DMS153 treated with DMSO at 0.1 percent for 48 hours (cell line): Measurements from ENCODE around the gene KCNC4.

Experiments
- DNase-seq: peaks from one replicate; lab custom pipeline; 2025; ENCODE audit not compliant: unreplicated experiment; lab: John Stamatoyannopoulos, UW

The KCNC4 gene

DNA sequence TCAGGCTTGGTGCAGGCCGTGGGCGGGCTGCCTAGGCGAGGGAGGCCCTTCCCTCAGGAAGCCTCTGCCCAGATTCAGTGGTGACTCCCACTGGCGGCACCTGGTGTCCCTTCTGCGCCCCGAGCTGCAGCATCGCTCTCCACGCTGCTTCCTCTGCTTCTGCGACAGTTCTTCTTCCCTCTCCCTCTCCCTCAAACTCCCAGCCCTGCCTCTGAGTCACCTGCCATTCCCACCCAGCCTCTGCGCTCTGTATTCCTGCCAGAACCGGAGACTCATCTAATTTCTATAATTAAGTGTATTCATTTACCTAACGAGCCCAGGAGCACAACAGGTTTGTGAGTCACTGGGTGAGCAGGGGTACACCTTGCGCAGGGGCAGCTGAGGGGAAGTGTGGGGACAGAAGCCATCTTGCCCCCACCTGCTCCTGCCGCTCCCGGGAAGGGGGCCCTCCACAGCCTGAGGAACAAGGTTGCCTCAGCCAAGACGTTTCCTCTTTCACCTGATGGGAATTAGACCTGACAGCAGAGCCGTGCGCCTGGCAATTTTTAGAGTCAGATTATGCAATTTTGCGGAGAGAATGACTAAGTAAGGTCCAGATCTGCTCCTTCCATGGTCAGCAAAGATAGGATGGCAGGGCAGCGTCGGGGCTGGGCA lies 19.4 kb downstream of the KCNC4 start:
- no peak for DNase-seq

DNA sequence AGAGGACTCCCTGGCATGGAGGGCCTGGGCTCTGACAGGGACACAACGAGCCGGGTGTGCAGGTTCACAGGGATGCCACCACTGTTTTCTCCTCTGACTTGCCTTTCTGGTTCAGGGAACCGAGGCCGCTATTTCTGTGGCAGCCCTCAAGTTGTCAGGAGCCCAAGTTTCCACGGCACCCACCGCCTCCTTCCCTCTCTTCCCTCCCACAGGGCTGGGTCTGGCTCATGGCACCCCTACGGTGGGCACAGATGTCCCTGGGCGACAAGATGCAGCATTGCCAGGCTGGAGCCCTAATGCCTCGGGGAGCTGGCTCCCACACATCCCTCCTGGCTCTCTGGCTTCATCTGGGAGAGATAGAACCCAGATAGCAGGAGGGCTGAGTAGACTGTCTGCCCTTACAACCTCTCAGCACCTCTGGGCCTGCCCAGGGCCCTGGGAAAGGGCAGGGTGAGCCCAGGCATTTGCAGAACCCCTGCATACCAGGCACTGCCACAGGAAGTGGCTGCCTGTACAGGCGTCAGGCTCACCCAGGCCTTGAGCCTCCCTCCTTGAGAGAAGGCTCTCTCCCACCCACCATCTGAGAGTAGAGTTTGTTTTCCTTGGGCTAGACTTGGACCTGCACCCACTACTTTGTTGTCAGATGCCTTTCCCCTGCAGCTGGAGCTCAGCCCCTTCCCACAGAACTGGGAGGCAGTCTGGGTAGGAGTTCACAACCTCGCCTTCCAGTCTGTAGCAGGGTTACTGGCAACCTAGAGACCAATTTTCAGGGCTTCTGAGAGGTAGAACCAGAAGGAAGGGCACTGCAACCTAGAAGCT lies 20.5 kb downstream of the KCNC4 start:
- DNase-seq, result no peak

DNA sequence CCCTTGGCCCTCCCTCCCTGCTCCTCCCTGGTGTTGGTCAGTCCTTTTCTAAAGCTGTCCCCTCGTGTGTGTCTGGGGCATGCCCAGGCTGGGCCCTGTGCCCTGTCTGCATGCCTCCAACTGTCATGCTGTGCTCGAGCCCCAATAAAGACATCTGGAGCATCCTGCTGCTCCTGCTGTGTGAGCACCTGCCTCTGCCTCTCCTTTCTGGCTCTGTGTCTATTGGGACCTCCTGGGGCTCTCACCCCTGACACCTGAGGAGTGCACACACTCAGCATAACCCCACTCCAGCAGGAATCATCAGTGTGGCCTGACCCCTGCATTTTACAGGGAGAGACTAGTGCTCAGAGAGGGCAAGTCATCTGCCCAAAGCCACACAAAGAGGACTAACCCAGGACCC lies 23.7 kb downstream of the KCNC4 start:
- no peak for DNase-seq

GRCh38 chr1:110234691-110235090 lies 24.6 kb downstream of the KCNC4 start:
- no peak for DNase-seq

DNA sequence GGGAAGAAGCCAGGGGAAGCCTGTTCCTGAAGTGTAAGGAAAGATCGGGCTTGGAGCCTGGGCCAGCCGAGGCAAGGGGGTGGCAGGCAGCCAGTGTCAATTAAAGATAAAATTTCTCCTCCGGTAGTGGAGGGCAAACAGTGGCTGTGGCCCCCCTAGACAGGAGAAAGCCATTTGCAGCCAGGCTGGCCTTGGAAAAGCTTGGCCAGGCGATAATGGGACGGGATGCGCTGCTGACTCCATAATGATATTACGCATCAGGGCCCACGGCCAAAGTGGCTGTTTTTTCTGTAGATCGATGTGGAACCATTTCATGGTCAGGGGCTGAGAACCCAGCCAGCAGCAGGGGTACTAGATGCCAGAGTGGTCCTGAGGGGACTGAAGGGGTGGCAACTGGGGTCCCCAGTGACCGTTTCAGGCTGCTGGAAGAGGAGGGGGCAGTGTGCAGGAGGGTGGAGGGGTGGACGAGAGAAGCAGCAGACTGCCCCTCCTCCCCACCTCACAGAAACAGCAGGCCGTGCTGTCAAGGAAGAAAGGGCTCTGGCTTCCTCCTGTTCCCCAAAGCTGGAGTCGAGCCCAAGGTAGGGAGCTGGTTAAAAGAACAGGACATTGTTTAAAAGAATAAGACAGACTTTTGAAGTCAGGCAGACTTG lies 25.2 kb downstream of the KCNC4 start:
- DNase-seq, result no peak

DNA sequence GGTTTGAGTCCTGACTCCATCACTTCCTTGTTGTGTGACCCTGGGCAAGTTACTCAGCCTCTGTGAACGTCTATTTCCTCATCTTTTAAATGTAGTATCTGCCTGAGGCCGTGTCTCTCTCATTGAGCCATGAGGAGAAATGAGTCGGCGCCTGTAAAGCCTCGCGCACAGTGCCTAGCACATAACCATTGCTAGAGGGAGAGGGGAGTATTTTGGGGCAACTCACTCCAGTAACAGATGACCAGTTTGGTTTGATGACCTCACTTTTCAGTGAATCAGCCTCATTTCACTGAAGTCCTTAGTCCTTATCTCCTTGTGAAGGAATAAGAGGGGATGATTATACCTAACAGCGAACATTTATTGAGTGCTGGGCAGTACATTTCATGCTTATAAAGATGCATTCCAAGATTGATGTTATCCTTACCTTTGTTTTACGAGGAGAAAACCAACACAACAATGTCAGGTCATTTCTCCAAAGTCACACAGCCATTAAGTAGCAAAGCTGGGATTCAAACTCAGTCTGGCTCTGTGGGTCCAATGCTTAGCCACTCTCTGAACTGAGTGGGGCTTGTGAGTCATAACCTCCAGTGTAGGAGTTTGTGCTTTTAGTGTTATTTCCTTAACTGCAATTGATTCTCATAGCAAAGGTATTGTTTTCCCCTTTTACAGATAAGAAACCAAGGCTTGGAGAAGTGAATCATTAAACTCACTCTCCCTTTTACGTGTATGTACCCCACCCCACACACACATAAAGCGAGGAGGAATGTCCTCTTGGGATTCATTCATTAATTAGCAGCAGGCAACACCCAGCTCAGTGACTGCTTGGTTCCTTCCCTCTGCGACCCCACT lies 25.9 kb downstream of the KCNC4 start:
- no peak for DNase-seq

GRCh38 chr1:110237386-110238152 lies 27.5 kb downstream of the KCNC4 start:
- DNase-seq, result no peak

DNA sequence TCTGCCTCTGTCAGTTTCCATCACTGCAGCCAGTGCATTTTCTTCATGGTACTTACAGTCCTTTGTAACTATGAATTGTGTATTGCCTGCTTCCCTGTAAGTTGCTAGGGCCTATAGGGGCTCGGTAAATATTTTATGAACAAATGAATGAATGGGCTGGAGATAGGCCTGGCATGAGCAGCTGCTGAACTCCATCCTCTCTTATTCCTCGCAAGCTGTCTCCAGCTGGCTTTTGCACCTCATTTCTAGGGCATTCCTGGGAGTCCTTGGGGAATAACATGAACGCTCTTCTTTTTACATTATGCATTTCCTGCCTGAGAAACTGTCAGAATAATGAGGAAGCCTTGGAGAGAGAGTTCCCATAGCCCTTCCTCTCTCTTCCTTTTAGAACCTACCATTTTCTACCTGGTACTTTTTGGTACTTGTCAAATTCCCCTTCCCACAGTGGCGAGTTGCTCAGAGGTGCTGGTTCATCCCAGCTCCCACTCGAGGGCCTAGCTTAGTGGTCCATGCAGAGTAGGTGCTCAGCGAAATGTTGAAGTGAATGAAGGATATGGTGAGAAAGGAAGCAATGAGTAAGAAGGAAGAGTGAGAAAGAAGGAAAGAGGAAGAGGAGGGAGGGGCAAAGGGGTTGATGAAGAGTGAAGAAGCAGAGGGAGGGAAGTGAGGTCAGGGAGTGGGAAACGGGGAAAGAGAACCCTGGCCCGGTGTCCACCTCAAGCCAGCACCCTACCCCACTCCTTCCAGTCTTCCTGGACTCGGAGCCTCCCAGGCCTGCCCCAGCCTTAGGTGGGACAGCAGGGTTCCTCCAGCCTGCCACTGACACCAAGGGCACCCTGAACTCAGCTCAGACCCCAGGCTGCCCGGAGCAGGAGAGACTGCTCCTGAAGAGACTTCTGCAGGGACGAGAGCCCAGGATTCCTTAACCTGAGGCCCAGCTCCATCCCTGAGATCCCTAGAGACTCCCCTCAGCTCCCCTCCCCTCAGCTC lies 29.6 kb downstream of the KCNC4 start:
- DNase-seq, result no peak

DNA sequence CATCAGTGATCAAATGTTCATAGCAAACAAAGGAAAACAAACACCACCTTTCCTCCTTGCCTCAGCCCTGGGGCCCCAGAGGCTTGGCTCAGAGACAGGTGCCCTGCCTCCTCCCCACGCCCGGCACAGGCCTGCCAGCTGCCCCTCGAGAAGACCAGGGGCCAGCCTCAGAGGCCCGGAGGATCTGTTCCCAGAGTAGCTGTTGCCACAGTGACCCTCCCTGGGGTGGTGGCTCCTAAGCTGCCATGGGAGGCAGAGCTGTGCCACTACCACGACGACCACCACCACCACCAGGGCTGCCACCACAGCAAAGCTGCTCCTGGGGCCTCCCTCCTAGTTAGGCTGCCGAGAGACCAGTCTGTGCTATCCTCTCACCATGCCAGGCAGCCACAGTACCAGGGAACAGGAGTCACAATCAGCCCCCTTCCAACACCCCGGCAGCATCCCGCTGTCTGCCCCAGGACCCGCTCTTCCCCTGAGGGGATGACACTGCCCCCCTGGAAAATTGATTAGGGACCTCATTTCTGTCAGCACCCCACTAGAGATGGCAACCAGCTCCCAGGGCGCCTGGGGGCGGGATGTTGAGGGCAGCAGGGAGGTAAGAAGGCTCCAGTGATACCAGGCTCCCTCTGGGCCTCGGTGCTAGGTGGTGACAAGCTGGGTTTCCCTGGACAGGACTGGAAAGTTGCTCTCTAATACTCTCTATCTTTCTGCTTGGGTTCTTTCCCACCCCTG lies 30.5 kb downstream of the KCNC4 start:
- peak; percentile 26 for DNase-seq

DNA sequence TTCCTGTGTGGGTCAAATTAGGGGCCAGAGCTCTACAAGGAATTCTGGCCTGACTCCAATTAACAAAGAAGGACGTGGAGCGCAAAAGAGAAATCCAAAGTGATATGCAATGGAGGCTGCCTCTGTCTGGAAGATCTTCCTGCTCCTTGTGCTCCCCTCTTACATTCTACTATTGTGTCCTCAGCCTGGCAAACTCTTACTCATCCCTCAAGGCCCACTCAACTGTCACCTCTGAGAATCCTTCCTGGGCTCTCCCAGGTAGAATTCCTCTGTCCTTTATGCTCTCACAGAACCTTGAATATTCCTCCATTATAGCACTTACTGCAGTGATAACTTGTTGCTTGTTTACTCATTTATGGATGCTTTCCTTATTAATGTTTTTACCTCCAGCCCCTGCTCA lies 31.4 kb downstream of the KCNC4 start:
- DNase-seq, result no peak

DNA sequence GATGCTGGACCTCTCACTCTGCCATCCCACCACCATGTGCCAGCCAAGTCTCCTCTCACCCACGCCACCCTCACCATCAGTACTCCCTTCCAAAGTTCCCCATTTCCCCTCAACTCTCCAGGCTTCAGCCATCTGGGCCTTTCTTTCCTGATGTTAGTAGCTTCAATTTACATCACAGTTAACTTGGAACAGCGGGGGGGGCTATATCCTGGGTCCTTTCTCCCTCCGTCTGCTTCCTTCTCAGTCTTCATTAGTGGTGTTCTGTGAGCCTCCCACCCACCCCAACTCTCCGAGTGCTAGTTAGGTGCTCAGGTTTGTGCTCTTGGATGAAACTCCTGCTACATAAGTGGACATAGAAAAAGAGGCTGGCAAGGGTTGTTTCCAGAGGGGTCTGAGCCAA lies 31.9 kb downstream of the KCNC4 start:
- DNase-seq, result no peak

DNA sequence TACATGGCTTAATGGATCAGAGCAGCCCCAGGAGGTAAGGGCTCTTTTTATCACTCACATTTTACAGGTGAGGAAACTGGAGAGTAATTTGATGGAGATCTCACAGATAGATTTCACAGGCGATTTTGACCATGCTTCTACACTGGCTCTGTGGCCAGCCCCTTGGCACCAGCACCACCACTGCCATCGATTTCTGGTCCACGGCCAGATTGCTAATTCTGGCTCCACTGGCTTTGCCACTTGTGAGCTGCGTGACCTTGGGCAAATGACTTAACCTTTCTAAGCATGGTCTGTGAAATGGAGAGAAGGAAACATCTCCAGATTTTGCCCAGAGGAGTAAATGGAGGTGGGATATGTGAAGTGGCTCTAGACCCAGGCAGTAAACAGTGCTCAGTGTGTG lies 32.6 kb downstream of the KCNC4 start:
- no peak for DNase-seq

GRCh38 chr1:110243146-110243545 lies 33.0 kb downstream of the KCNC4 start:
- DNase-seq, result no peak

DNA sequence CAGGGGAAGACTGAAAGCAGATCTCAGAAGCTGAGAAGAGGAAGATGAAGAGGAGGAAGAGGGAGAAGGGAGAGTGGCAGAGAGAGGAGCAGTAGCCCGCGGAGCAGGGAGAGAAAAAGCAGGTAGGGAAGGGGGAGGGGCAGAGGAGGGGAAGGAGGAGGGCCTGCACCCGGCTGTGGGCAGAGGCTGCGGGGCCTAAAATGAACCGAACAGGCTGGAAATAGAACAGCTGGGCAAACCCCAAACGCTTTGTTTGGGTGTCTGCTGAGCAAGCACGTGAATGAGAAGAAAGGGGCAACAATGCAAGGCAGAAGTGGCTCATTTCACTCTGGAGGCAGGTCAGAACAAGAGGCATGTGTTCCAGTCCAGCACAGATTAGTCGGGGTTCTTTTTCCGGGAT lies 33.5 kb downstream of the KCNC4 start:
- peak; percentile 58 for DNase-seq

DNA sequence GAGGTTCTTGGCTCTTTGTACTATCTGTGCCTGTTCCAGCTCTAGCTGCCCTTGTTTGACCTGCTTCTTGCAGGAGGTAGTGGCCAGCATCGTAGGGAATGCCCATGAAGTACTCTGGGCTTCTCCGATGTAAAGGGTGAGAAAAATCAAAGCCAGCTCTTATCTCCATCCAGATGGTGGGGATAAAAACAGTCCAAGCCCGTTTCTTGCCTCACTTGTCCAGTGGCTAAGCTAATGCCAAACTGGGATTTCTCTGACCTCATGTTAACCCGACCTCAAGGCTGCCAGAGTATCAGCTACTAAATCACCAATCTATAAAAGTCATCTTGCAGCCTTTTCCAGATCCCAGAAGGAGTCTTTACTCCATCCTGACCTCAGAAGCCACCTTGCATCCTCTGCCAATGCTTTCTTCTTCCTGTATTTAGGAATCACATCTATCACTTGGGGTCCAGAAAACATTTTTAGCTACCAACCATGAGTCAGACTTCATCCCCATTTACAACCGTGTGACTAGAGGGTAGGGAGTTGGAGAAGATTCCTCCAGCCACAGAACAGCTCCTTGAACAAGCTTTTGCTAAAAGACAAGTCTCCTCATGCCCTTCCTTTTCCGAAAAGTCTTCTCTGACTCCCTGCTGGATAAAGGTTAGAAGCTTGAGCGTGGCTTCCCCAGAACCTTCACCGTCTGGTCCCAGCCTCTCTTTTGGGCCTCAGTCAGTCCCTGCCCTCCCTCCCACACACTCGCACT lies 35.9 kb downstream of the KCNC4 start:
- DNase-seq, result no peak

DNA sequence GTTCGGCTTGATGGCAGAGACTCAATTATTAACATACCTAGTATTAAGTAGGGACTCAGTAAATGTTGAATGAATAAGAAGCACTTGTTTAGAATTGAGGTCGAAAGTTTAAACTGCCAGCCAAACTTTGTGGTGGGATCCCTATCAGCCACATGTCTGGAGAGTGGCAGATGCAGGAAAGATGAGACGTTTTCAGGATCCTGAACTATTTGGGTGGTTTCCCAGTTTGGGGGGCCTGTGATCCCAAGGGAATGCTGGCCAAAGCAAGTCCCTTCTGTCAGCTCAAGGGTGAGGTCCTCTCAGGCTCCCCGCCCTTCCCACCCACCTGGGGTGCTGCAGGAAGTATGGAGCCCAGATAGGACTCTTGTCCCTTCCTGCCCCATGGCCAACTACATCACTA lies 38.6 kb downstream of the KCNC4 start:
- no peak for DNase-seq

GRCh38 chr1:110249256-110249655 lies 39.1 kb downstream of the KCNC4 start:
- no peak for DNase-seq

DNA sequence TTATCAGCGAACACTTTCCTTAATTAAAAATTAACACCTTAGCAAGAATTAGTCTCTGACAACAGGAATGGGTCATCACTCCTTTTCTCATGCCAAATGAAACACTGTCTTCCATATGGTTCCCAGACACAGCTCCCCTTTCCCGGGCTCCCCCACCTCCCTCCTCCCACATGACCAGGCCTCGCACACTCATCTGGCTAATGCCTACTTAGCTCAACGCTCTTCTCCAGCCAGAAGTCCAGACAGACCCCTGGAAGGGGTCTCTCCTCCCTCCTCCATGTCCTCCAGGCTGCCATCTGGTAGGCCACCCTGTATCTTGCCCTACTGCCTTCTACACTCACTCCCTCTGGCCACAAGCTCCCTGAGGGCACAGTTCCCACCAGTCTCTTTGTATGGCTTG lies 39.9 kb downstream of the KCNC4 start:
- no peak for DNase-seq
